H1 (cell line): ENCODE results near the gene OGT. TPM values are rescaled to one million over a fixed set of nuclear protein-coding genes. Genes with fewer than 3 reads are reported as not detected.

ENCODE experiments used
- CHD7 ChIP-seq: fragments of 300-600 bp; sonication (generic); IDR thresholded peaks from 2 replicates; pipeline ENCODE4 v1.7.1; 2012; ENCODE audit warnings: low read length, moderate library complexity, mild to moderate bottlenecking, inconsistent platforms; ENCODE audit not compliant: insufficient replicate concordance
- GTF2F1 ChIP-seq: IDR thresholded peaks from 2 replicates; pipeline ENCODE4 v1.6.1; 2012; ENCODE audit warnings: low read depth, low read length, improper control_type of control experiment, borderline replicate concordance
- TAF7 ChIP-seq: optimal IDR thresholded peaks from 2 replicates; pipeline ENCODE3; 2011; ENCODE audit warnings: low read depth, mild to moderate bottlenecking, inconsistent platforms, low read length, moderate library complexity, borderline replicate concordance
- polyA plus RNA-seq, 7 experiments: library from polyadenylated mRNA; depleted of rRNA in 3 of 7; stranded (reverse) in 5 of 7; unstranded in 2 of 7; fragments of >200 nt in 5 of 7; fragments of 200-250 nt in 2 of 7; gene quantifications; 1 replicate in 5 of 7; 2 replicates in 1 of 7; 4 replicates in 1 of 7; pipeline versions ENCODE4 v1.2.1 to v1.2.3, GENCODE V29; 2011 to 2013; ENCODE audit warnings: missing spikeins in 2 of 7, mixed read lengths in 2 of 7
- total RNA-seq: library from RNA; stranded (reverse); fragmentation: NEBNext Ultra II Directional; extraction: Animal tissue kit (Norgen Biotek cat#: 25700); gene quantifications from 2 replicates; pipeline ENCODE4 v1.2.1, GENCODE V29; 2021

OGT gene
- total and polyA plus RNA-seq, 2 of the 8 experiments (the other 6 are each of a cell fraction or from before 2014, with no cell fraction given) = 130 to 169 TPM

DNA sequence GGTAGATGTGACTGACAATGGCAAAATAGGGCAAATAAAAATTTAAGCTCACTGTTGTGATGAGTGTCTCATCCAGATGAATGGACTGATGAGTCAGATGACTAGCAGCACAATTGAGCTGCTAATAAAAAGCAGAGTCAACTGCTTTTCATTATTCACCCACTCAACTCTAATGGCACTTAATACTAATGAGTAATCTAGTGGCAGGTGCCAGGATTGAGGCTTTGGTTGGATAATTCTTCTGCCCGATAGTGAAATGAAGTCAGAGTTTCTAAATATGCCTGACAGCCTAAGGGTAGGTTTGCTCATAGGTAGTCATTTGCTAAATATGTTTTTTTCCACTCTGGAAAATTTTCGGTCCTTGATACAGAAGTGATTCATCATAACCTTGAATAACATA lies 10.4 kb downstream of the OGT start (continued):
- no peak for TF ChIP-seq CHD7
- no peak for TF ChIP-seq TAF7
- TF ChIP-seq GTF2F1 = no peak
